GM19452 (cell line): Measurements from ENCODE around the gene ACHE.

ENCODE experiments used
- ATAC-seq: cut with Tn5 transposase; IDR thresholded peaks from one replicate; pipeline ENCODE4 v1.9.1; 2021; ENCODE audit not compliant: unreplicated experiment

Gene ACHE

DNA sequence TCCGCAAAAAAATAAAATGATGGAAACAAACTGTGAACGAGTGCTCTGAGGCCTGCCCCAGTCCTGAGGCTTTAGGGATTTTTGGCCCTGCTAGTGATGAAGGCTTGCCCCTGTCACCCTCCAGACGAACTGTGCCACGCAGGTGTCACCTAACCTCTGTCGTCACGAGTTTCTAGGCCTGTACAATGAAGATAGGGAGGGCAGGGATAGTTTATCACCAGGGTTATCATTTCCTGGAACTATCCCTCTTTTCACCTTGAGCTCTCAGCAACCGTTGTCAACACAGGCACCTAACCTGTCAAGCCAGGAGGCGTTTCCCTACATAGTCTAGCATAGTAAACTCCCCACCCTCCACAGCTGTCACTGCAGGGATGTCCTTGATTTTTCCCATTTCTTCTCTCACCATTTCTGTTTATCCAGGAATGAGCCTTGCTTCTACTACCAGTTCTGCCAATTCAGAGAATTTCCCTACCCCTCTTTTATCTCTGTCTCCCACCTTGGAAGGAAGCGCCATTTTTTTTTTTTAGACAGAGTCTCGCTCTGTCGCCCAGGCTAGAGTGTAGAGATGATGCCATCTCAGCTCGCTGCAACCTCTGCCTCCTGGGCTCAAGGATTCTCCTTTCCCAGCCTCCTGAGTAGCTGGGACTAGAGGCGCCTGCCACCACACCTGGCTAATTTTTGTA, 2.2 kb upstream of the ACHE start:
- no peak for ATAC-seq

DNA sequence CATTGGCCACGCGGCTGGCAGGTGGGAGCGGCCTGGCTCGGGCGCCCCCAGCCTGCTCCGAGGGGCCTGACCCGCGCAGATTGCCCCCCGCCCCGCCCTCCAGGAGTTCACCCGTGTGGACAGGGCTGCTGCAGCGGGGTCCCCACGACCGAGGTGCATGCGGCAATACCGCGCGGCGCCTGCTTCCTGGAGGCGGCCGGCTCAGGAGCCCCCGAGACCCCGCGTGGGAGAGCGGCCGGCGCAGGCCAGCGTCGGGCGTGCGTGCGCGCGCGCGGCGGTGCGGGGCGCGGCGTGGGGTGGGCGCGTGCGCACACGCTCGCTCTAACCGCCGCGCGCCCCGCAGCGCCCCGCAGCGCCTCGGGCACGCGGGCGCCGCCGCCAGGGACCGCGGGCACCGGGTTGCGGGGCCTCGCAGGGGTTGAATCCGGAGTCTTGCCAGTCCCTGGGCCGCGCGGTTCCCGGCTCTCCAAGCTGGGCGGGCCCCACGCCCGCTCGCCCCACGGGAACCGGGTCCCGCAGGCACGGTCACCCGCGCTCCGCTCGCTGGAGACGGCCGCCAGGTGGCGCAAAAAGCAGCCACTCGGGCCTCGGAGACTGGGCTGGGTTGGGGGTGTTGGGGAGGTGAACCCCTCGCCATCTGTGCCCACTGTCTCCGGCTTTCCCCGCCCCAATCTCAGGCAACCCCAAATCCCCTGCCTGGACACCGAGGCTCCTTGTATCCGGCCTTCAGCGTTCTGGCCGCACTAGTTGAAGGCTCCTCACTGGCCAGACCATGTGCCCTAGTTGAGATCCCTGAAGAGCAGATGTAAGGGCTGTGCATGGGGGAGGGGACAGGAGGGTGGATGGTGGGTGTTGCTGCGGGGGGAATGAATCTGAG, 1.3 kb upstream of the ACHE start:
- no peak for ATAC-seq

DNA sequence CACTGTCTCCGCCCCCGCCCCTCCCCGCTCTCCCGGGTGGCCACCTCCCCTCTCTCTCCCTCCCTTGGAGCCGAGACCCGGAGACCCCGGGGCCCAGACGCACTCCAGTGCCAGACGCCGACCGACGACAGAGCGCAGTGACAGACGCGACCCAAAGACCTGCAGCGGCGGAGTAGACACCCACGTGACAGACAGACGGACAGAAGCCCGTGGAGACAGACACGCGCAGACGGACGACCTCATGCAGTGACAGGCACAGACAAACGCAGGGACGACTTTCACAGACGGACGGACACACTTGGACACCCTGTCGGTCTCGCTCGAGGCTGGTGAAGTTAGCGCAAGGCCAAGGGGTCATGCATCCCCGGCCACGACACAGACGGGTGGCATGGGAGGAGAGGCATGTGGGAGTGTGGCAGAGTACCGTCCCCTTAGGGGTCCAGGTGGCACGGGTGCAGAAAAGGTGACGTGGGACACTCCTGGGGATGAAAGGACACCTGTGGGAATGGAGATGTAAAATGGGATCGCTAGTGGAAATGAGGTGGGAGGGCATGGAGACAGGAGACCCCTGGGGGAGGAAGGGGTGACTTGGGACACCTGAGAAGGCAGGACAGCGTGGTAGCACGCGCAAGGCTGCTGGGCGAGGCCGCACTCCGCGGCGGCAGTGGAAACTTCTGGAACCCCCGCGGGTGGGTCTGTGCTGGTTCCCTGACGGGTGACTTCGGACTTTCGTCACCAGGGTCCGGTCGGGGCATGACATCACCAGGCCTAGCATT, 456 bp upstream of the ACHE start:
- ATAC-seq = no peak

DNA sequence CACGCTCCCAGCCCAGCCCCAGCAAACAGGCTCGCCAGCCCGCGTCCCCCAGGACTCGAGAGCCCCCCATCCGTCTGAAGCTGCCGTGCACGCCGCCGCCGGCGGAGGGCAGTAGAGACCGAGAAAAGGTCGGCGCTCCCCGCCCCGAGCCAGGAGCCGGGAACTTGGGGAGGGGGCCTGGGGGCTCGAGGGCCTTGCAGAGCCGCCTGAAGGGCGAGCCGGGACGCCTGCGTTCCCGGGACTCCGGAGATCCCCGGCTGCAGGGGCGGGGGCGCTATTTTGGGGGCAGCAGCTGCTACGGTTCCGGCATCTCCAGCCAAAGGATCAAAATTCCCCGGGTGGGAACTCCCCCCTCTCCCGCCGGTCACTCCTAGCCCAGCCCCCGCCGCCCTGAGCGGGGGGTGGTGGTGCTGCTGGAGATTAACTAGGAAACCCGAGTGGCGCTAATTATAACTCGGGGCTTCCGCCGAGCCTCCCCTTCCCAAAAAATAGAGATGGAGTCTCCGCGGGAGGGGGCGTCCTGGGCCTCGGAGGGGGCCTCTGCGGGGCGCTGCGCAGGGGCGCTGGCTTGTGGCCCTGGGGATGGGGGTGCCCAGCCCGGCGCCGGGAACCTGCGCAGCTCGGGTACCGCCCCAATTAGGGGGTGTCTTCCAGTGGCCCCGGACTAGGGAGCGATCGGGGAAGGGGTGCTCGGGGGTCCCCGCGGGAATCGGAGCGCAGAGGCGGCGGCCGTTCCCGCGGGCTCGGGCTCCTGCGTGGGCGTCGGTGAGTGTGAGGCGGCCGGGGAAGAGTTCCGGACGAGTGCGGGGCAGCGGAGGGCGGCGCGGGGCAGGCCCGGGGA, 608 bp downstream of the ACHE start:
- ATAC-seq = no peak

DNA sequence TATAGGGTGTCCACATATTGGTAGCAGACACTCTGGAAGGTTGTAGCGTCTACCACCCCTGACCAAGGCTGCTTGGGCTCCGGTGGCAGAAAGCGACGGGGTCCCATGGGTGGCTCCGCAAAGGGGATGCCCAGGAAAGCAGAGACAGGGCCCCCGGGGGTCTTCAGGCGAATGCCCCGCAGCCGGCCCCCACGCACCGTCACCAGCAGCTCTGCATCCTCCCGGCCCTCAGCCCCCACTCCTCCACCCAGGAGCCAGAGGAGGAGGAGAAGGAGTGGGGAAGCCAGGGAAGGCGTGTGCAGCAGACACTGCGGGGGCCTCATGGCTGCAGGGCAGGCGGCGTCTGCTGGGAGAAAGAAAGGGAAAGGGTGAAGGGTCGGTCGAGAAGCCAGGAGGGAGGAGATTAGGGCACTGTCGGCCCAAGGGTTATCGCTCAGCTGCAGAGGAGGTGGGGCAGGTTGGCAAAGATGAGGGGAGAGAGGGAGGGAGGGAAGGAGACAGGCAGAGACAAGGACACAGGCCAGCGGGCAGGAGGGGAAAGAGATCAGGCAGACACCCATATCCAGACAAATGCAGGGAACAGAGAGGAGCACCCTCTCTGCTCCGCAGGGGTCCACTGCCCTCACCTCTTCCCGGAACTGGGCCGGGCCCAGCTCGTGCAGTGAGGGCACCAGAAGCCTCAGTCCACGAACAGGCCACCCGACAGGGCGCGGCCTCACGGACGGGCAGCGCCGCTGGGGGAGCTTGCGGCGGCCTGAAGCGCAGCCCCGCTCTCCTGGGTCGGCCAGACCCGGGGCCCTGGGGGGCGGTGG, 1.6 kb downstream of the ACHE start:
- no peak for ATAC-seq

DNA sequence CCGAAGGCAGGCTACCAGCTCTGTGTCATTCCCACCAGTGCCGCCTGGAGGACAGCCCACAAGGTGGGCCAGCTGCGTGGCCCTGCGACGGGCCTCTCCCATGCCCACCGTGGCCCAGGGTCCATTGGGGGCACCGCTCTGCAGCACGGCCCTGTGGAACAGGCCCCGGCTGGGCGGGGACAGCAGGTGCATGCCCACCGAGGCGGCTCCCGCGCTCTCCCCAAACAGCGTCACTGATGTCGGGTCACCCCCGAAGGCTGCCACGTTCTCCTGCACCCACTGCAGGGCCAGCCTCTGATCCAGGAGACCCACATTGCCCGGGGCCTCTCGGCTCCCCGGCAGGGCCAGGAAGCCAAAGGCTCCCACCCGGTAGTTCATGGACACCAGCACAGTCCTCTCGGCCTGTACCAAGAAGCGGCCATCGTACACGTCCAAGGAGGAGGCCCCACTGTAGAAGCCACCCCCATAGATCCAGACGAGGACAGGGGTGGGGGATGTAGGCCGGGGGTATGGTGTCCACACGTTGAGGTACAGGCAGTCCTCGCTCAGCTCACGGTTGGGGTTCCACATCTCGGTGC, 2.3 kb downstream of the ACHE start:
- ATAC-seq = no peak

DNA sequence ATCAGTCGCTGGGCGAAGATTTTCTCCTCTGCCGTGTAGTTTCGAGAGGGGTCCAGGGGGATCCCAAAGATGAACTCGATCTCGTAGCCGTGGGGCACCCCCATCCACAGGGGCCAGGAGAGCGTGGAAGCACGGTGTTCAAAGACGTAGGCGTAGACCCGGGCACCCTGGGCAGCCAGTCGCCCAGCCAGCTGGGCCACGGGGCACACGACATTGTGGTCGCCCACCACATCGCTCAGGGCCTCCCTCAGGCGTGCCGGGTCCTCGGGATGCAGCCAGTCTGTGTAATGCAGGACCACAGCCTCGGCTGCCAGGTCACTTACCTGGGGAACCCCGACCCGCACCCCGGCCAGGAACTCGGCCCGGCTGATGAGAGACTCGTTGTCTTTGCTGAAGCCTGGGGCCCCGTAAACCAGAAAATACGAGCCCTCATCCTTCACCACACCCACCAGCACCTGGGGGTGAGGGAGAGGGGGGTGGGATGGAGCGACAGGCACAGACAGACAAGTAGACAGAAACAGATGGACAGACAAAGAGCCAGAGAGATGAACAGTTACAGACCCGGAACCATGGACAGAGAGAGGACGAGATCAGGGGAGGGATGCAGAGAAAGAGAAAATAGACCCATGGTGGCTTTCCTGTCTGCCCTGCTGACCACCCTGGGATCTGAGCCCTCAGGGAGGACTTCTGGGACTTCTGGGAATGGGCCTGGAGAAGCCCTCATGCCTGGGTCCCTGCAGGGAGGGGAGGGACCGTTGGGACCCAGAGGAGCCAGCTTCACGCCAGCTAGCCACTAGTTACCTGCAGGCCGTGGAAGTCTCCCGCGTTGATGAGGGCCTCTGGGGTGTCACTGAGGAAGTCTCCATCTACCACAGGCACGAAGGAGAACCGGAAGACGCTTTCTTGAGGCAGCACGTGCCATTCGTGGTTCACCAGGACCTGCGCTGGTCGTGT, 3.0 kb downstream of the ACHE start:
- ATAC-seq = no peak

DNA sequence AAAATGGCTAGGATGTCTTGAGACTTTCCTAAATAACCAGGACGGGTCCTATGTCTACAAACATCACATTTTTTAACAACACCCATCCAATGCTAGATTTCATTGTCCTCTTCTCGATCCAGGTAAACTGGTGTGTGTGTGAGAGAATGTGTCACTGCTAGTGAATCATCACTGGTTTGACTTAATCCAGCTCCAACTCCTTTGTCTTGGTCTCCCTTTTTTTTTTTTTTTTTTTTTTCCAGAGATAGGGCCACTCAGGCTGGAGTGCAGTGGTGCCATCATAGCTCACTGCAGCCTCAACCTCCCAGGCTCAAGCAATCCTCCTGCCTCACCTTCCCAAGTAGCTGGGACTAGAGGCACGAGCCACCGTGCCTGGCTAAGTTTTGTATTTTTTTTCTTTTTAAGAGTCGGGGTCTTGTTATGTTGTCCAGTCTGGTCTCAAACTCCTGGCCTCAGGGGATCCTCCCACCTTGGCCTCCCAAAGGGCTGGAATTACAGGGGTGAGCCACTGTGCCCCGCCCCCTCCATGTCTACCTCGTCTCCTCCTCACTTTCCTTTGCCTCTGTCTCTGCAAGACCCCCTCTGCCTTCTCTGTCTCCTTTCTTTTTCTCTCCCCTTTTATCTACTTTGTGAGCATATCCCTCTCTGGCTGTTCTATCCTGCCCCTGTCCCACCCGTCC, 4.0 kb downstream of the ACHE start:
- no peak for ATAC-seq

DNA sequence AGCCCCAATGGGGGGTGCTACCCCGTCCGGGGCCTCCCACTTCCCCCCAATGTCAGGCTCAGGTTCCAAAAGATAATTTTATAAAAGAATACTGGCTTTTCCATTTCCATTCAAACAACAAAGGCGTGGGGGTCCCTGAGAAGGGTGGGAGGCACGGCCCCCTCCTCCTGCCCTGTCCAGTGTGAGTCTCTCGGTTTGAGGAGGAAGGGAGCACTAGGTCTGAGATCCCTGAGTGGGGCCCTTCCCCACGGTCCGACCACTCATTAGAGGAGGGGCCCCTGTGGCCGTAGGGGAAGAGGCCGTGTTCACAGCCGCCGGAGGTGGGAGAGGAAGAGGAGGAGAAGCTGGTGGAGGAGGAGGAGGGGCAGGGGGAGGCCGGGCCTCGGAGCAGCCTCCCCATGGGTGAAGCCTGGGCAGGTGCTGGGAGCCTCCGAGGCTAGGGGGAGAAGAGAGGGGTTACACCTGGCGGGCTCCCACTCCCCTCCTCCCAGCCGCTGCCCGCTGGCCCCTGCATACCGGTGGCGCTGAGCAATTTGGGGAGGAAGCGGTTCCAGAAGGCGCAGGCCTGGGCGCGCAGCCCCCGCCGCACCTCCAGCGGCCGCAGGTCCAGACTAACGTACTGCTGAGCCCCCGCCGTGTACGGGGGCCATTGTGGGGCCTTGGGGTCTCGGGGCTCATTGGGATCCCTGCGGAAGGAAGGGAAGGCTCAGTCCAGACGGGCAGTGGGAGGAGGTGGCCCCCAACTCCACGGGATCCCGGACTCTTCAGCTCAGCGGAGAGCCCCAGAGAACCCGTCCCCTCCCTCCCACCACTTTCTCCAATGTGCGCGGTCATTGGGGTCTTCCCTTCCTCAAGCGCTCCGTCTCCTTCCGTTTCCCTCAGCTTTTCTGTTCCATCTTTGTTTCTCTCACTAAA, 4.8 kb downstream of the ACHE start:
- no peak for ATAC-seq

DNA sequence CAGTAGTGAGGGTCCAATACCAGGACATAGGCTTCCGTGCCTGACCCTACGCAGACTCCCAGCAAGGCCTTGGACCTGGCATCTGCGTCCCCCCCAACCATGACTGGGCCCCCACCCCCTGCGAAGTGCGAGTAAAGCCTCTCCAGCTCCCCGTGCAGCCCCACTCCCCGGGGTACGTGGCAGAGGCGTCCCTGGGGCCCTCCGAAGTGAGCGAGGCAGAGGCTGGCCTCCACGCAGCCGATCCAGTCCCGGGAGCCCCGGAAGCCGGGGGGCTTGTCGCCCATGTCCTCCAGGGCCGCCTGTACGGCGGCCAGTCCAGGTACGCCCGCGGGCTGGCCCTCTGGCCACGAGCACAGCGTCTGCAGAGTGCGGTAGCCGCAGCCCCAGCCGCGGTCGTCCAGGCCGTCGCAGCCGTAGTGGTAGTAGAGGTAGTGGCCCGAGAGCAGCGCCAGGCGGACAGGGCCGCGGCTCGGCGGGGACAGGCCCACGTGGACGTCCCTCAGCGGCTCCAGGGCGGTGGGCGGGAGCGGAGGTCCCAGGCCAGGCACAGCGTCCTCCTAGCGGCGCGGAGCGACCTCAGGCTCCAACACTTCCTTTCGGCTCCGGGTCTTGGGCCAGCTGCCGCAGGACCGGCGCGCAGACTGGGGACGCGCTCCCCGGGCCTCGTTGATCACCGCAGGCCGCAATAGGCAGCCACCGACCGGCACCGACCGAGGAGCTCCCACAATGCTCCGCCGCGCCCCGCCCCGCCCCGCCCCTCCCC, 6.5 kb downstream of the ACHE start, which contains the start of gene UFSP1:
Gene UFSP1 (minus strand): TSS at position 728 of the 763 bp plus-strand sequence. CDS start 444 bp downstream, at position 284.
- peak; percentile 38 for ATAC-seq

DNA sequence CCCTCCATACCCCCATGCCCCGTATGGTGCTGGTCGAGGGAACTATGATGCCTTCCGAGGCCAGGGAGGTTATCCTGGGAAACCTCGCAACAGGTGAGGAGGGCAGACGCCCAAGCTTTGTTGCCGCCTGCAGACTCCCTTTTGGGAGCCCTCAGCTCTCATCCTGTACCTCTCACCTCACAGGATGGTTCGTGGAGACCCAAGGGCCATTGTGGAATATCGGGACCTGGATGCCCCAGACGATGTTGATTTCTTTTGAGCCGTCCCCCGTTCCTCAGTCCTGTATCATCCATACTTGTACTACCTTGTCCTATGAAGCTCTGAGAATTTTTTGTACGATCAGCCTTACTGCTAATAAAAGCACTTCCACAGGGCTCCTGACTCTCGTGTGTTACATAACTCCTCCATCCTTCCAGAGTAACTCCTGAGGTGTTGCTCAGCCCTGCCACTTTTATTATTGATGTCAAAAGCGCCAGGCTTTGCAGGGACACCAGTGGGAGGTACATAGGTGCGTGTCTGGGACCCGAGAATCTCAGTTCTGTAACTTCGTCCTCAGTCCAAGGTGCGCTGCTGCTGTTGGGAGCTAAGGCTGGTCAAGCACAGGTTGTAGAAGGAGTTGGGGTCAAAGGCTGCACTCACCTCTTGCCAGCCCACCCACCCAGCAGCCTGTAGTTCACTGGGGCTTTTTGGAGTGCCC, 7.2 kb downstream of the ACHE start:
- no peak for ATAC-seq

DNA sequence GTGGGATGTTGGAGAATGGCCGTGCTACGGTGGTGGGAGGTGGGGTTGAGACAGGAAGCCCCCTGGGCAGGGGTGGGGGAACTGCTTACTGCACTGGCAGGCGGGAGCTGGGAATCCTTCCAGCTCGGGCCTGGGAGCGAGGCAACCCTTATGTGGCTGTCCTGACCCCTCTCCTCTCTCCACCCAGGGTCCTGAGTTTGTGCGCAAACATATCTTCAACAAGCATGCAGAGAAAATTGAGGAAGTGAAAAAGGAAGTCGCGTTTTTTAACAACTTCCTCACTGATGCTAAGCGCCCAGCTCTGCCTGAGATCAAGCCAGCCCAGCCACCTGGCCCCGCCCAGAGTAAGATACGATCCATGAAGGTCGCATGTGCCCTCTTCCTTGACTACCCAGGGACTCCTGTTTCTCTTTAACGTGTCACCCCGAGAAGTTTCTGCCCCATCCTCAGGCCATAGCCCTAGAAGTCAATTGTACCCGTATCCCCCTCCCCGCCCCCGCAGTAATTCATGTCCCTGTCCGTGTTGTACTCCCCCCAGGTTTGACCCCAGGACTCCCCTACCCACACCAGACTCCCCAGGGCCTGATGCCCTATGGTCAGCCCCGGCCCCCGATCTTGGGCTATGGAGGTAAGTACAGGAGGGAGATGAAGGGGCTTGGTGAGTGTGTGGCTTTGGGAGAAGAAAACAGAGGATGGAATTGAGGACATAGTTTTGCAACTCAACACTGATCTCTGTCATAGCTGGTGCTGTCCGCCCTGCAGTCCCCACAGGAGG, 8.0 kb downstream of the ACHE start:
- ATAC-seq = peak; percentile 46

DNA sequence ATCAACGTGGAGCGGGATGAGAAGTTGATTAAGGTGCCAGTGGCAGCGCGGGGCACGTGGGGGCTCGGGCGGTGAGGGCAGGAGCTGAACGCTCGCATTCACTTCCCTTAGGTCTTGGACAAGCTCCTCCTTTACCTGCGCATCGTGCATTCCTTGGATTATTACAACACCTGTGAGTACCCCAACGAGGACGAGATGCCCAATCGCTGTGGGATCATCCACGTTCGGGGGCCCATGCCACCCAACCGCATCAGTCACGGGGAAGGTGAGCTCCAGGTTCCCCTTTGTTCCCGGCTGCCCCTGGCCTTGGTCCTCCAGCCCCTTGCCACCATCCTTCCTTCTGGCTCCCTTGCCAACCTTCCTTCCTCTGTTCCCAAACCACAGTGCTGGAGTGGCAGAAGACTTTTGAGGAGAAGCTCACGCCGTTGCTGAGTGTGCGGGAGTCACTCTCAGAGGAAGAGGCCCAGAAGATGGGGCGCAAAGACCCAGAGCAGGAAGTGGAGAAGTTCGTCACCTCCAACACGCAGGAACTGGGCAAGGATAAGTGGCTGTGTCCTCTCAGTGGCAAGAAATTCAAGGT, 8.7 kb downstream of the ACHE start:
- no peak for ATAC-seq
